Mesenchymal stem cell (in vitro differentiated cells and primary cell): ENCODE data around the gene PRIM1.
"Not testable (repeated sequence)": the region's sequence is repeated elsewhere in the genome, so short reads cannot be mapped to it uniquely, and the experiment has no call there.

Source experiments
- DNase-seq: peaks from one replicate; pipeline ENCODE4 v3.0.0-alpha.2; 2013
- H2AFZ ChIP-seq: one replicate; pipeline ENCODE4 v1.6.1; 2013; ENCODE audit warnings: low read depth, mild to moderate bottlenecking, control low read depth, inconsistent platforms, low read length, moderate library complexity
- H2AK5ac ChIP-seq: 2 replicates; pipeline ENCODE4 v1.6.1; 2013; ENCODE audit warnings: low read length, moderate library complexity, mild to moderate bottlenecking, inconsistent platforms; ENCODE audit not compliant: severe bottlenecking
- H2BK120ac ChIP-seq: one replicate; pipeline ENCODE4 v1.6.1; 2013; ENCODE audit warnings: low read depth, mild to moderate bottlenecking, inconsistent platforms, low read length, moderate library complexity
- H2BK12ac ChIP-seq, 2 experiments: one replicate each; pipeline ENCODE4 v1.6.1; 2013; ENCODE audit warnings: inconsistent platforms in 2 of 2, low read length in 2 of 2, mild to moderate bottlenecking in 2 of 2, moderate library complexity in 2 of 2, control low read depth in 1 of 2
- H2BK15ac ChIP-seq: one replicate; pipeline ENCODE4 v1.6.1; 2013; ENCODE audit warnings: mild to moderate bottlenecking, low read depth, inconsistent platforms; ENCODE audit not compliant: poor library complexity, severe bottlenecking
- H2BK5ac ChIP-seq: 2 replicates; pipeline ENCODE4 v1.6.1; 2013; ENCODE audit warnings: low read depth, mild to moderate bottlenecking, low read length, control low read depth, inconsistent platforms; ENCODE audit not compliant: poor library complexity, severe bottlenecking
- H3K14ac ChIP-seq, 2 experiments: one replicate each; pipeline ENCODE4 v1.6.1; 2013; ENCODE audit warnings: inconsistent platforms in 2 of 2, low read length in 2 of 2, control low read depth in 1 of 2, mild to moderate bottlenecking in 1 of 2, moderate library complexity in 1 of 2
- H3K18ac ChIP-seq, 2 experiments: one replicate each; pipeline ENCODE4 v1.6.1; 2013; ENCODE audit warnings: inconsistent platforms in 2 of 2, low read length in 2 of 2, control low read depth in 1 of 2, low read depth in 1 of 2, mild to moderate bottlenecking in 1 of 2
- H3K23ac ChIP-seq, 2 experiments: one replicate each; pipeline ENCODE4 v1.6.1; 2013; ENCODE audit warnings: inconsistent platforms in 2 of 2, low read length in 2 of 2, mild to moderate bottlenecking in 2 of 2, moderate library complexity in 2 of 2, control low read depth in 1 of 2
- H3K27ac ChIP-seq: 2 replicates; pipeline ENCODE4 v1.5.1; 2013; ENCODE audit warnings: mild to moderate bottlenecking, moderate library complexity, low read length, control low read depth, inconsistent platforms; ENCODE audit not compliant: poor library complexity, severe bottlenecking
- H3K27me3 ChIP-seq, 2 experiments: 2 replicates each; pipeline versions ENCODE4 v1.6.1 to v1.7.0; 2013; ENCODE audit warnings: low read length in 2 of 2, mild to moderate bottlenecking in 2 of 2, moderate library complexity in 2 of 2, control low read depth in 1 of 2, inconsistent platforms in 1 of 2; ENCODE audit not compliant: control insufficient read depth in 1 of 2, insufficient read depth in 1 of 2
- H3K36me3 ChIP-seq, 2 experiments: 2 replicates each; pipeline versions ENCODE4 v1.6.1 to v1.7.0; 2013; ENCODE audit warnings: low read length in 2 of 2, control low read depth in 1 of 2, inconsistent platforms in 1 of 2, low read depth in 1 of 2, mild to moderate bottlenecking in 1 of 2; ENCODE audit not compliant: insufficient read depth in 2 of 2, control insufficient read depth in 1 of 2
- H3K4ac ChIP-seq, 2 experiments: one replicate each; pipeline ENCODE4 v1.6.1; 2013; ENCODE audit warnings: inconsistent platforms in 2 of 2, low read length in 2 of 2, mild to moderate bottlenecking in 2 of 2, moderate library complexity in 2 of 2, control low read depth in 1 of 2, low read depth in 1 of 2
- H3K4me1 ChIP-seq: 2 replicates; pipeline ENCODE4 v1.6.1; 2013; ENCODE audit warnings: low read depth, low read length, control low read depth; ENCODE audit not compliant: control insufficient read depth, insufficient read depth
- H3K4me2 ChIP-seq: 2 replicates; pipeline ENCODE4 v1.6.1; 2013; ENCODE audit warnings: low read length, mild to moderate bottlenecking, inconsistent platforms; ENCODE audit not compliant: poor library complexity, severe bottlenecking
- H3K4me3 ChIP-seq, 2 experiments: 2 replicates each; pipeline versions ENCODE4 v1.5.1 to v1.7.0; 2013; ENCODE audit warnings: low read length in 2 of 2, mild to moderate bottlenecking in 2 of 2, control low read depth in 1 of 2, low read depth in 1 of 2; ENCODE audit not compliant: insufficient read depth in 1 of 2
- H3K79me1 ChIP-seq: replicated peaks from 2 replicates; pipeline ENCODE4 v1.6.1; 2013; ENCODE audit warnings: mild to moderate bottlenecking, control low read depth, low read length, inconsistent platforms; ENCODE audit not compliant: poor library complexity, severe bottlenecking
- H3K9ac ChIP-seq: 2 replicates; pipeline ENCODE4 v1.7.0; 2013; ENCODE audit warnings: mild to moderate bottlenecking, low read length, moderate library complexity
- H3K9me3 ChIP-seq: 2 replicates; pipeline ENCODE4 v1.7.0; 2013; ENCODE audit warnings: mild to moderate bottlenecking, low read length; ENCODE audit not compliant: control insufficient read depth
- H4K8ac ChIP-seq: one replicate; pipeline ENCODE4 v1.6.1; 2013; ENCODE audit warnings: inconsistent platforms, mild to moderate bottlenecking, low read length, moderate library complexity
- H4K91ac ChIP-seq: one replicate; pipeline ENCODE4 v1.6.1; 2013; ENCODE audit warnings: mild to moderate bottlenecking, low read length, inconsistent platforms
- WGBS: methylation state at CpG from one replicate; pipeline ENCODE4 v1.1.7; 2013; ENCODE audit warnings: mixed read lengths; 5-methylcytosine and 5-hydroxymethylcytosine counted together

The PRIM1 gene

GRCh38 chr12:56795046-56795562 is 43.0 kb upstream of the PRIM1 start:
- not testable (repeated sequence) for H3K14ac ChIP-seq, H3K4me3 ChIP-seq, H2AFZ ChIP-seq, H3K9me3 ChIP-seq, H2BK5ac ChIP-seq, H3K23ac ChIP-seq, H3K79me1 ChIP-seq, H4K91ac ChIP-seq, H2BK12ac ChIP-seq, H3K4me2 ChIP-seq, H3K18ac ChIP-seq, H2BK15ac ChIP-seq, H3K27ac ChIP-seq, DNase-seq, H2BK120ac ChIP-seq, H4K8ac ChIP-seq, H3K4ac ChIP-seq, H3K36me3 ChIP-seq, H3K9ac ChIP-seq, H3K4me1 ChIP-seq, H2AK5ac ChIP-seq
- WGBS = 91% methylated on average over 9 of the region's 13 CpGs
- peaks cover 0 to 13% of the 10 kb centered on the region in 2 experiments for H3K27me3 ChIP-seq

DNA sequence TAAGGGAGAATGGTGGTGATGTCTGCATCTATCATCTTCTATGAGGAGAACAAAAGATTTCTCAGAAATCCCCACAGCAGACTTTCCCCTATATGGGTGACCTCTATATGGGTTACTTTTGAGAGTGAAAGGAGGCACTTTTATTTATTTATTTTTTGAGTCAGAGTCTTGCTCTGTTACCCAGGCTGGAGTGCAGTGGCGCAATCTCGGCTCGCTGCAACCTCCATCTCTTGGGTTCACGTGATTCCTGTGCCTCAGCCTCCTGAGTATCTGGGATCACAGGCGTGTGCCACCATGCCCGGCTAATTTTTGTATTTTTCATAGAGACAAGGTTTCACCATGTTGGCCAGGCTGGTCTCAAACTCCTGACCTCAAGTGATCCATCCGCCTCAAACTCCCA is 41.0 kb upstream of the PRIM1 start:
- H4K8ac ChIP-seq, H3K4me3 ChIP-seq, H3K27ac ChIP-seq, H2BK5ac ChIP-seq, H2BK15ac ChIP-seq, H3K36me3 ChIP-seq, H2BK12ac ChIP-seq, H2BK120ac ChIP-seq, H3K4me1 ChIP-seq, H4K91ac ChIP-seq, H3K4me2 ChIP-seq, H3K9me3 ChIP-seq, H3K18ac ChIP-seq, H3K79me1 ChIP-seq, H3K4ac ChIP-seq, H2AFZ ChIP-seq, H3K9ac ChIP-seq, H3K14ac ChIP-seq, H3K23ac ChIP-seq, H2AK5ac ChIP-seq, DNase-seq: not testable (repeated sequence)
- WGBS = 86% methylated on average over 7 of the region's 7 CpGs
- peaks cover 0 to 13% of the 10 kb centered on the region in 2 experiments for H3K27me3 ChIP-seq

- Histone ChIP-seq H3K9me3 (no peaks in the 10 kb centered on the region), H4K8ac (no peak overlapping the region), H3K4me3 (no peak overlapping the region), H3K36me3 (no peaks in the 10 kb centered on the region), H2BK12ac (no peak overlapping the region), H3K79me1 (no peaks in the 10 kb centered on the region), H3K4me1 (no peaks in the 10 kb centered on the region), H2BK5ac (no peak overlapping the region), H3K4ac (no peak overlapping the region), H2BK120ac (no peak overlapping the region), H3K27ac (no peak overlapping the region), H3K4me2 (no peak overlapping the region), H3K9ac (no peak overlapping the region), H3K27me3 (peaks cover 0 to 13% of the 10 kb centered on the region in 2 experiments), H3K18ac (no peak overlapping the region), H3K23ac (no peak overlapping the region), H2AK5ac (no peak overlapping the region), H3K14ac (no peak overlapping the region), H2BK15ac (no peak overlapping the region), H4K91ac (no peak overlapping the region), H2AFZ (no peak overlapping the region)
- 90% methylated on average over 2 of the region's 2 CpGs for WGBS
- DNase-seq = no peak
These were observed 40.6 kb upstream of the PRIM1 start for GRCh38 chr12:56792678-56793077.

- H3K4me3 ChIP-seq, H3K4me1 ChIP-seq, H3K27ac ChIP-seq, H3K4ac ChIP-seq, H2BK120ac ChIP-seq, H3K36me3 ChIP-seq, H3K18ac ChIP-seq, H3K14ac ChIP-seq, H2BK15ac ChIP-seq, H2BK12ac ChIP-seq, DNase-seq, H4K8ac ChIP-seq, H3K23ac ChIP-seq, H2AK5ac ChIP-seq, H3K79me1 ChIP-seq, H2AFZ ChIP-seq, H4K91ac ChIP-seq, H2BK5ac ChIP-seq, H3K9ac ChIP-seq, H3K4me2 ChIP-seq, H3K9me3 ChIP-seq: not testable (repeated sequence)
- WGBS = 95% methylated on average over 4 of the region's 34 CpGs
- H3K27me3 ChIP-seq = peaks cover 6 to 20% of the 10 kb centered on the region in 2 experiments
These were observed 37.3 kb upstream of the PRIM1 start for GRCh38 chr12:56789429-56789828.
